Effector CD4-positive, alpha-beta T cell (primary cell): Measurements from ENCODE around the gene SLC6A18.

Experiments used
- DNase-seq: peaks from one replicate; pipeline ENCODE4 v3.0.0-alpha.2; 2020

Gene SLC6A18

DNA sequence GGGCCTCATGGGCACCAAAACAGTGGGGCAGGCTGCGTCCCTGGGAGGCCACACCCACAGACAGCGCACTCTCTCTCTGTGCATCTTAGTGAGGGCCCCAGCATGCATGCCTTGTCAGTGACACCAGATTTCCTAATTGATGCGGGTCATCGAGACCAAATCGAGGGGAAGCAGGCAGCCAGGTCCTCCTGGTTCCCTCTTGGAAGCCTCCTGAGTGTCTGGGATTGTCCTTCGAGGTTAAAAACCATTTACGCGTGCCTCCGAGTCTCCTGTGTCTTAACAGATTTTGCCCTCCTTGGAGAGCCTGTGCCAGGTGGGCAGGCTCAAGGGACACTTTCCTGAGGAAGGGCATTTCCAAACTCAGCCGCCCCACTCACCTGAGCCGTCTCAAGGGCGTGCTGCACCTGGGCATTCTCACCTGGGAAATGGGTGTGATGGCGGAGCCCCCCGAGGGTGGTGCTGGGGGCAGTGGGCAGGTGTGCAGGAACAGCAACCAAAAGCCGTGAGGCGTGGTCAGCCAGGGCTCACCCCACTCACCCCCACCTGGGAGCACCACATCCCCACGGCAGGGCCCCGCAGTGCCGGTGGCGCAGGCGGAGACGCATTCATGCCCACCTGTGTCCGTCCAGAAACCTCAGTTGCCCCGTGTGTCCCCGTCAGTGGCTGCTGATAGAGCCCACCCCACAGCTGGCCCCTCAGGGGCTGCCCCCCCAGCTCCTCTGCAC lies 21.1 kb upstream of the SLC6A18 start:
- DNase-seq: no peak

GRCh38 chr5:1204693-1205242 lies 20.4 kb upstream of the SLC6A18 start:
- no peak for DNase-seq

DNA sequence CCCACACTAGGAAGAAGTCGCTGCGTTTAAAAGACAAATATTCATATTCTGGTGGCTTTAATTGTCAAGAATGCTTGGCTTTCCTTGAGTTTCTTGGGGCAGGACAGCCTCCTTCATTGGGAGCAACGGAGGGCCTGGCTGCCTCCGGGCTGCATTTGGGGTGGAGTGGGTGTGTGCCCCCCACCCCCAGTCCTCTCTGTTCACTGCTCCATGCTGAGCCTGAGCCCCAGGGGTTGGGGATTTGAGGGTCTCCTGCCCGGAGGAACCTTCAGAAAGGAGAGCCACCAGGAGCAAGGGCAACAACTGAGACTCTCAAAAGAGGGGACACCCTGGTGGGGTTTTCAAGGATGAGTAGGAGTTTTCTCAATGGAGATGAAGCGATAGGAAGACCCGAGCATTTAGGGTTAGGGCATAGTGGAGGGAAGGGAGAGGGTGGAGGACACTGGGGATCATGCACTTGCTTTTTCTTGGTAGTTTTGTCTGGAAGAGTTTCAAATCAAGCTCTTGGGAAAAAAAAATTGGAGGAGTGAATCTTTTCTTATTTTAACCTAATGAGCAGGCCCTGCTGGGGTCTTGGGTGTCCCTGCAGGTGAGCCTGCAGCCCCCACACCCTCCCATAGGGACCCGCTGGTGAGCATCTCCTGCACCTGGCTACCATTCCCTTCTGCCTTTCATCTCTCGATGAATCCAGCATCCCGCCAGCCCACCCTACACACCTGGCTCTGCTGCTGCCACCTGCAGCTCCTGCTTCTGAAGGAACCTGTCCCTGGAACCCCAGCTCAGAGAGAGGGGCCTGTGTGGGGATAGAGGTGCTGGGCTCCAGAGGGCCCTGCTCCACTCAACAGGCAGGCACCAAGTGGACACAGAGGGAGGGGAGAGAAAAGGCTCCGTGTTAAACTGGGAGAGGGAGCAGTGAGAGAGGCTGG lies 19.7 kb upstream of the SLC6A18 start:
- DNase-seq: no peak

DNA sequence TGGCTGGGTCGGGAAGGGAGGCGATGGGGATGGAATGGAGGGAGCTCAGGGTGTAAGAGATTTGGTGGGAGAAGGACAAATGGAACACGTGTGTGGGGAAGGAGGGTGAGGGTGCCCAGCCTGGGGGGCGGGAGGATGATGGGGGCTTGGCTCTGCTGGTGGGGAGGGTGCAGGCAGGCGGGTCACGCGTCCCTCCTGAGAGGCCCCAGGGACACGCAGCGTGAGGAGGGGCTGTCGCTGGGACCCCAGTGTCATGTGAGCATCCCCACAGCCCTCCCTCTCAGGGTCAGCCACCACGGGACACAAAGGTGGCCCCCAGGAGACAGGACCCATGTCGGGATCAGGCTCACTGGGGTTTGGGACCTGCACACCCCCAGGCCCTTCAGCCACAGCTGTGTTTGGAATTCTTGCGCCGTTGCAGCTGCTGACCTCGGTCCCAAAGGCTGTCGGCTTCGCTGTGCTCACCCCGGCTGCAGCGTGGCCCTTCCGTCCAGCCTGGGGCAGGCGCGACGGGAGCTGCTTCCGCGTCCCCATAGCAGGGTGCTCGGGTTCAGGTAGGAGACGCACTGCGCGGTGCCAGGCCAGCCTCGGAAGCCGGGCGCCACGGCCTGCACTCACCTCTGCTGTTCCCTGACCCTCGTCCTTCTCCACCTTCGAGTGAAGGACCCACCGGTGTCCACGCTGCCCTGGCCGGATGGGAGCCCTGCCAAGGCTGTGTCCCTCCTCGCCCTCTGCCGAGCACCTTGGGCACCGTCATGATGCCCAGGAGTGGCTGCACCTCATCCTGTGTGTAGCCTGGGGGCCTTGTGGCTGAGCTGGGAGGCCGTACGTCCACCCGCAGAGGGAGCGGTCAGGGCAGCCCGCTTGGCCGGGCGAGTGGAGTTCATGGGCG lies 18.4 kb upstream of the SLC6A18 start:
- no peak for DNase-seq

GRCh38 chr5:1207555-1207954 lies 17.6 kb upstream of the SLC6A18 start:
- no peak for DNase-seq

GRCh38 chr5:1208221-1208742 lies 16.9 kb upstream of the SLC6A18 start:
- no peak for DNase-seq

- DNase-seq: no peak
Observed at GRCh38 chr5:1208743-1209488, 16.3 kb upstream of the SLC6A18 start.

DNA sequence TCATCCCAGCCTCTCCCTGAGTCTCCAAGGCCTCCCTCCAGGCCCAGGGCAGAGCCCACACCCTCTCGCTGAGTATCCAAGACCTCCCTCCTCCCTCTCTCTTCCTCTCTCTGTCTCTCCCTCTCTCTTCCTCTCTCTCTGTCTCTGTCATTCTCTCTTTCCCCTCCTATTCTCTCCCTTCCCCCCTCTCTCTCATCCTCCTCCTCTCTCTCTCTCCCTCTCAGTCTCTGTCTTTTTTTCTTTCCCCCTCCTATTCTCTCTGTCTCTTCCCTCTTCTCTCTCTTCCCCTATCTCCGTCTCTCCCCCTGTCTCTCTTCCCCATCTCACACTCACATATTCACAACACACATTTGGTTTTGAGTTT lies 15.7 kb upstream of the SLC6A18 start:
- no peak for DNase-seq

- DNase-seq: no peak
Observed at GRCh38 chr5:1209896-1210776, 15.0 kb upstream of the SLC6A18 start.

DNA sequence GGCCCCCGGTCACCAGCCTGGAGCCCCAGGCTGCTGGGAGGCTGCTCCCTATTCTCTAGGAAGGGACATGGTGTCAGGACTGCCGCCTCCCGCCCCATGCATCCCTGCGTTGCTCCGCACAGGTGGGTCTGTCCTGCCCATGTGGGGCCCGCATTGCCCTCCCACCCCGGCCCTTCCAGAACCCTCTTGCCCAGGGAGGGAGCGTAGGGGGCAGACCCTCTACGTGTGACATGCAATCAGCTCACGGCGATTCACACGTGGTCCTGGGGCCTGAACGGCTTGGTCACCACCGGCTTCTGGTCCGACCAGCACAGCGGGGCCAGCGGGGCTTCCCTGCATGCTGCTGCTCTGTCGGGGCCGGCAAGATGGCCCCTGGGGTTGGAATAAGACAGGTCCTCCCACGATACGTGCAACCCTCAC lies 14.3 kb upstream of the SLC6A18 start:
- no peak for DNase-seq

DNA sequence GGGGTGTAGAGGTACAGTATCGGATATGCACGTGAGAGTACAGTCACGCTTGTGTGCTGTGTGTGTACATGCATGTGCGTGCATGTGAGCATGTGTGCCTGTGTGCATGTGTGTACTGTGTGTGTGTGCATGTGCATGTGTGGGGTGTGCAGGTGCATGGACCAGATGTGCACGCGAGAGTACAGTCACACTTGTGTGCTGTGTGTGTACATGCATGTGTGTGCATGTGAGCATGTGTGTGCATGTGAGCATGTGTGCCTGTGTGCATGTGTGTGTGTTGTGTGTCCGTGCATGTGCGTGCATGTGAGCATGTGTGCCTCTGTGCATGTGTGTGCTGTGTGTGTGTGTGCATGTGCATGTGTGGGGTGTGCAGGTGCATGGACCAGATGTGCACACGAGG lies 13.5 kb upstream of the SLC6A18 start:
- DNase-seq: no peak

DNA sequence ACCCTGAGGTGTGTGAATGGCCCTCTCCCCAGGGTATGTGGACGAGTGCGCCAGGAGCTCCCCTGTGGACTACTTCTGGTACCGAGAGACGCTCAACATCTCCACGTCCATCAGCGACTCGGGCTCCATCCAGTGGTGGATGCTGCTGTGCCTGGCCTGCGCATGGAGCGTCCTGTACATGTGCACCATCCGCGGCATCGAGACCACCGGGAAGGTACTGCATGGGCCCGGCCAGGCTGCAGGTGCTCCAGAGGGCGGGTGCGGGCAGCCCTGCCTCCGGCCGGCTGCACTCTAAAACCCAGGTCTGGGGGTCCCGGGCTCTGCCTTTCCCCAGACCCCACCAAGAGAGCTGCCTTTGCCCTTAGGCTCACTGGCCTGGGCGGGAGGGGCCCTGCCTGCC lies 12.9 kb upstream of the SLC6A18 start:
- DNase-seq: no peak

DNA sequence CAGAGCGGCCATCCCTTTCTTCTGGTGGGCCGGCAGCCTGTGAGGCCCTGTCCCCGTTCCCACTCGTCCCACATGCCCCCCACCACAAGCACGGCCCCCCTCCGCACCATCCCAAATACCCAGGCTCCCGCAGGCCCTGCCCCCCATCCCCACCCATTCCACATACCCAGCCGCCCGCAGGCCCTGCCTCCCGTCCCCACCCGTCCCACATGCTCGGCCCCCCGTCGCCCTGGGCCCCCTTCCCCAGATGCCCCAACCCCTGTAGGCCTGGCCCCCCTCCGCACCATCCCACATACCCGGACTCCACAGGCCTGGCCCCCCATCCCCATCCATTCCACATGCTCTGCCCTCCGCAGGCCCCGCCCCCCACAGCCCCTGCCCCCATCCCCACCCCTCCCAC lies 12.3 kb upstream of the SLC6A18 start:
- DNase-seq: no peak

DNA sequence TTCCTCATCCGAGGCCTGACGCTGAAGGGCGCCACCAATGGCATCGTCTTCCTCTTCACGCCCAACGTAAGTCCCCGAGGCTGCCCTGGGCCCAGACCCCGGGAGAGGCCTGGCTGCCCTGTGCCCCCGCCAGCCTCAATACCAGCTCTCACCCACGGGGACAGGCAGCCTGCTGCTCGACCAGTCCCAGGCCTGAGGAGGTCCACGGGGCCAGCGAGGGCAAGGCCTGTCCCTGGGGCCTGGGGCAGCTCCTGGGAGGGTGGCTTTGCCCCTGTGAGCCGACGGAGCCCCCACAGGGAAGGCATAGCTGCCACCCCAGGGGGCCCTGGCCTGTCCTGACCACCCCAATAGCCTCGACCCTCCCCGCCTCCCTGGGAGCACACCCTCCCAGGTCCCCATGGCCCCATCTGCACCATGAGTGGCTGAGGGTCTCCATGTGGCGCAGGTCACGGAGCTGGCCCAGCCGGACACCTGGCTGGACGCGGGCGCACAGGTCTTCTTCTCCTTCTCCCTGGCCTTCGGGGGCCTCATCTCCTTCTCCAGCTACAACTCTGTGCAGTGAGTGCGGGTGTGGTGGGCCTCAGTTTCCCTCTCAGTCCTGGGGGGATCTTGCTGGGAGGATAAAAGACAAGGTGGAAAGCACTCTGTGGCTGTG lies 11.5 kb upstream of the SLC6A18 start:
- no peak for DNase-seq

GRCh38 chr5:1214163-1214935 lies 10.8 kb upstream of the SLC6A18 start:
- DNase-seq: no peak

DNA sequence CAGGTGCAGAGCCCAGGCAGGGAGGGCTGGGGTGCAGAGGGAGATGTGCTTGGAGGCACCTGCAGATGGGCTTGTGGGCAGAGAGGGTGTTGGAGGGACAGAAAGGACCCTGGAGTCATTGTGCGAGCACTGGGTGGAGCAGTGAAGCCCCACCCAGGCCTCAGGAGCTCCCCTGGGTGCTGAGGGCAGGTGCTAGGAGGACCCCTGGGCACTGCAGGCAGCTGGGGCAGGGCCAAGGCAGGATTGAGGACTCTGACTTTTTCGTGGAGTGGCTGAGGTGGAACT lies 10.3 kb upstream of the SLC6A18 start:
- DNase-seq: no peak

- DNase-seq: no peak
Observed at GRCh38 chr5:1215320-1216096, 9.7 kb upstream of the SLC6A18 start.

- DNase-seq: no peak
Observed at GRCh38 chr5:1216211-1216917, 8.8 kb upstream of the SLC6A18 start.
